Jurkat, Clone E6-1 (cell line): ENCODE results near the gene CLDN14.

Experiments used
- DNase-seq: peaks from one replicate; pipeline ENCODE4 v3.0.0-alpha.2; 2011; ENCODE audit warnings: low read depth, low spot score
- H3K4me3 ChIP-seq: 2 replicates; pipeline ENCODE4 v1.5.1; 2011; ENCODE audit warnings: mild to moderate bottlenecking, low read length, control low read depth, moderate library complexity

The CLDN14 gene

GRCh38 chr21:36452281-36452825 lies 27.6 kb downstream of the CLDN14 start:
- no peak for DNase-seq
- no peak overlapping the region for H3K4me3 ChIP-seq

GRCh38 chr21:36451506-36451905 lies 28.4 kb downstream of the CLDN14 start:
- H3K4me3 ChIP-seq, result no peak overlapping the region
- no peak for DNase-seq

GRCh38 chr21:36450511-36450910 lies 29.4 kb downstream of the CLDN14 start:
- no peak overlapping the region for H3K4me3 ChIP-seq
- no peak for DNase-seq

GRCh38 chr21:36446301-36446700 lies 33.6 kb downstream of the CLDN14 start:
- no peak overlapping the region for H3K4me3 ChIP-seq
- DNase-seq, result no peak

- no peak overlapping the region for H3K4me3 ChIP-seq
- DNase-seq, result no peak
Measured at GRCh38 chr21:36441715-36442114, 38.2 kb downstream of the CLDN14 start.

- DNase-seq, result no peak
- H3K4me3 ChIP-seq, result no peak overlapping the region
Measured at GRCh38 chr21:36437745-36438128, 42.2 kb downstream of the CLDN14 start.

- no peak overlapping the region for H3K4me3 ChIP-seq
- DNase-seq, result no peak
Measured at GRCh38 chr21:36436829-36437744, 42.8 kb downstream of the CLDN14 start.

GRCh38 chr21:36434144-36434543 lies 45.8 kb downstream of the CLDN14 start:
- H3K4me3 ChIP-seq, result no peak overlapping the region
- no peak for DNase-seq

- no peak for DNase-seq
- no peak overlapping the region for H3K4me3 ChIP-seq
Measured at GRCh38 chr21:36433059-36433709, 46.7 kb downstream of the CLDN14 start.

GRCh38 chr21:36431252-36431651 lies 48.7 kb downstream of the CLDN14 start:
- DNase-seq, result no peak
- H3K4me3 ChIP-seq, result no peak overlapping the region

- no peak for DNase-seq
Measured at GRCh38 chr21:36430841-36431240, 49.1 kb downstream of the CLDN14 start.

GRCh38 chr21:36429947-36430546 lies 49.9 kb downstream of the CLDN14 start:
- DNase-seq, result peak; percentile 23
- no peak overlapping the region for H3K4me3 ChIP-seq

More at GRCh38 chr21:36430841-36431240, 49.1 kb downstream of the CLDN14 start:
- no peak overlapping the region for H3K4me3 ChIP-seq

GRCh38 chr21:36428761-36429432 lies 51.0 kb downstream of the CLDN14 start:
- DNase-seq, result no peak
- H3K4me3 ChIP-seq, result no peak overlapping the region

GRCh38 chr21:36427502-36427901 lies 52.4 kb downstream of the CLDN14 start:
- H3K4me3 ChIP-seq, result no peak overlapping the region
- DNase-seq, result no peak

- no peak overlapping the region for H3K4me3 ChIP-seq
- no peak for DNase-seq
Measured at GRCh38 chr21:36425286-36425685, 54.6 kb downstream of the CLDN14 start.

- DNase-seq, result no peak
- no peak overlapping the region for H3K4me3 ChIP-seq
Measured at GRCh38 chr21:36424592-36424991, 55.3 kb downstream of the CLDN14 start.

- no peak overlapping the region for H3K4me3 ChIP-seq
Measured at GRCh38 chr21:36423771-36424433, 56.0 kb downstream of the CLDN14 start.

GRCh38 chr21:36422279-36423098 lies 57.4 kb downstream of the CLDN14 start:
- DNase-seq, result peak; percentile 59
- H3K4me3 ChIP-seq, result no peak overlapping the region

More at GRCh38 chr21:36423771-36424433, 56.0 kb downstream of the CLDN14 start:
- DNase-seq, result peak; percentile 49
